ENCODE measurements around the gene TXNDC15.
"Not testable (repeated sequence)": the region's sequence is repeated elsewhere in the genome, so short reads cannot be mapped to it uniquely, and the experiment has no call there.

The TXNDC15 gene

DNA sequence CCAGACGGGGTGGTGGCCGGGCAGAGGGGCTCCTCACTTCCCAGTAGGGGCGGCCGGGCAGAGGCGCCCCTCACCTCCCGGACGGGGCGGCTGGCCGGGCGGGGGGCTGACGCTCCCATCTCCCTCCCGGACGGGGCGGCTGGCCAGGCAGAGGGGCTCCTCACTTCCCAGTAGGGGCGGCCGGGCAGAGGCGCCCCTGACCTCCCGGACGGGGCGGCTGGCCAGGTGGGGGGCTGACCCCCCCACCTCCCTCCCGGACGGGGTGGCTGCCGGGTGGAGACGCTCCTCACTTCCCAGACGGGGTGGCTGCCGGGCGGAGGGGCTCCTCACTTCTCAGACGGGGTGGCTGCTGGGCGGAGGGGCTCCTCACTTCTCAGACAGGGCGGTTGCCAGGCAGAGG lies 7.5 kb downstream of the TXNDC15 start:
- H2BK120ac ChIP-seq (ENCODE audit: low read depth, low read length); DNase-seq (ENCODE audit: low spot score); H3K4me1 ChIP-seq (ENCODE audit: control insufficient read depth in 2 of 2, insufficient read depth in 1 of 2, low read depth in 1 of 2, low read length in 2 of 2); H3K9me3 ChIP-seq (replicated peaks in 1 of 2; ENCODE audit: control insufficient read depth in 2 of 2, insufficient read depth in 1 of 2, low read depth in 1 of 2, low read length in 2 of 2); H2BK12ac ChIP-seq (ENCODE audit: low read length); H2BK15ac ChIP-seq (ENCODE audit: low read length); H3K27me3 ChIP-seq (ENCODE audit: control insufficient read depth in 3 of 3, insufficient read depth in 3 of 3, low read depth in 1 of 3, low read length in 3 of 3); H3K4me3 ChIP-seq (ENCODE audit: low read length in 2 of 2); H3K9ac ChIP-seq (ENCODE audit: low read depth, low read length, poor library complexity); H3K79me1 ChIP-seq (ENCODE audit: low read depth, low read length); H3K18ac ChIP-seq (ENCODE audit: low read length); H4K8ac ChIP-seq (ENCODE audit: low read depth, low read length); H3K36me3 ChIP-seq (replicated peaks in 1 of 2; ENCODE audit: control insufficient read depth in 2 of 2, insufficient read depth in 2 of 2, low read length in 2 of 2); H3K4me2 ChIP-seq (ENCODE audit: insufficient read depth, low read length, poor library complexity, severe bottlenecking); H3K4ac ChIP-seq (ENCODE audit: low read length); H4K91ac ChIP-seq (ENCODE audit: low read depth, low read length, poor library complexity); H2BK5ac ChIP-seq (ENCODE audit: low read length); H2AK5ac ChIP-seq (ENCODE audit: low read depth, low read length); H3K14ac ChIP-seq (ENCODE audit: low read length); H3K23ac ChIP-seq (ENCODE audit: low read depth, low read length, poor library complexity); H3K27ac ChIP-seq (replicated peaks; ENCODE audit: low read length); H2AFZ ChIP-seq (ENCODE audit: low read length): not testable (repeated sequence)
- no CpG with 5 or more reads among the region's 30 CpGs for WGBS, 2 donors (ENCODE audit: extremely low coverage in 2 of 2, insufficient read length in 2 of 2, insufficient replicate concordance in 1 of 2)

DNA sequence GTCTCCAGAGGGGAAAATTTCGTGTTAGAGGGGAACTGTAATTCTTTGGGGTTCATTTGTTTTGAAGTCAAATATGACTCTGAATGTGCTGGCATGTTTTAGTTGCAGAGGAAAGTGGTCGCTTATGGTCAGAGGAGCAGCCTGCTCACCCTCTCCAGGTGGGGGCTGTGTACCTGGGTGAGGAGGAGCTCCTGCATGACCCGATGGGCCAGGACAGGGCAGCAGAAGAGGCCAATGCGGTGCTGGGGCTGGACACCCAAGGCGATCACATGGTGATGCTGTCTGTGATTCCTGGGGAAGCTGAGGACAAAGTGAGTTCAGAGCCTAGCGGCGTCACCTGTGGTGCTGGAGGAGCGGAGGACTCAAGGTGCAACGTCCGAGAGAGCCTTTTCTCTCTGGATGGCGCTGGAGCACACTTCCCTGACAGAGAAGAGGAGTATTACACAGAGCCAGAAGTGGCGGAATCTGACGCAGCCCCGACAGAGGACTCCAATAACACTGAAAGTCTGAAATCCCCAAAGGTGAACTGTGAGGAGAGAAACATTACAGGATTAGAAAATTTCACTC lies 13.5 kb downstream of the TXNDC15 start:
- no peak overlapping the region for H3K27ac ChIP-seq (replicated peaks; ENCODE audit: low read length)
- H3K9ac ChIP-seq (ENCODE audit: low read depth, low read length, poor library complexity), result no peak overlapping the region
- H3K23ac ChIP-seq (ENCODE audit: low read depth, low read length, poor library complexity), result no peak overlapping the region
- H4K8ac ChIP-seq (ENCODE audit: low read depth, low read length), result no peak overlapping the region
- WGBS, 2 donors (ENCODE audit: extremely low coverage in 2 of 2, insufficient read length in 2 of 2, insufficient replicate concordance in 1 of 2), result no CpG with 5 or more reads among the region's 14 CpGs
- H3K27me3 ChIP-seq (ENCODE audit: control insufficient read depth in 3 of 3, insufficient read depth in 3 of 3, low read depth in 1 of 3, low read length in 3 of 3), result no peaks in the 10 kb centered on the region
- no peaks in the 10 kb centered on the region for H3K4me1 ChIP-seq (ENCODE audit: control insufficient read depth in 2 of 2, insufficient read depth in 1 of 2, low read depth in 1 of 2, low read length in 2 of 2)
- no peak overlapping the region for H4K91ac ChIP-seq (ENCODE audit: low read depth, low read length, poor library complexity)
- no peak overlapping the region for H2BK120ac ChIP-seq (ENCODE audit: low read depth, low read length)
- H2BK5ac ChIP-seq (ENCODE audit: low read length), result no peak overlapping the region
- no peak overlapping the region for H2BK12ac ChIP-seq (ENCODE audit: low read length)
- no peak overlapping the region for H2BK15ac ChIP-seq (ENCODE audit: low read length)
- no peak overlapping the region for H3K4me2 ChIP-seq (ENCODE audit: insufficient read depth, low read length, poor library complexity, severe bottlenecking)
- H3K36me3 ChIP-seq (replicated peaks in 1 of 2; ENCODE audit: control insufficient read depth in 2 of 2, insufficient read depth in 2 of 2, low read length in 2 of 2), result peaks cover 2 to 24% of the 10 kb centered on the region in 2 donors
- no peak overlapping the region for H3K18ac ChIP-seq (ENCODE audit: low read length)
- no peak overlapping the region for H3K4ac ChIP-seq (ENCODE audit: low read length)
- H3K4me3 ChIP-seq (ENCODE audit: low read length in 2 of 2), result peak overlapping the region in 1 of 2 donors; percentile 27
- H3K9me3 ChIP-seq (replicated peaks in 1 of 2; ENCODE audit: control insufficient read depth in 2 of 2, insufficient read depth in 1 of 2, low read depth in 1 of 2, low read length in 2 of 2), result peaks cover 0 to 10% of the 10 kb centered on the region in 2 donors
- H2AFZ ChIP-seq (ENCODE audit: low read length), result no peak overlapping the region
- no peak overlapping the region for H3K14ac ChIP-seq (ENCODE audit: low read length)
- peaks cover 2% of the 10 kb centered on the region for H3K79me1 ChIP-seq (ENCODE audit: low read depth, low read length)
- H2AK5ac ChIP-seq (ENCODE audit: low read depth, low read length), result no peak overlapping the region
- no peak for DNase-seq (ENCODE audit: low spot score)

DNA sequence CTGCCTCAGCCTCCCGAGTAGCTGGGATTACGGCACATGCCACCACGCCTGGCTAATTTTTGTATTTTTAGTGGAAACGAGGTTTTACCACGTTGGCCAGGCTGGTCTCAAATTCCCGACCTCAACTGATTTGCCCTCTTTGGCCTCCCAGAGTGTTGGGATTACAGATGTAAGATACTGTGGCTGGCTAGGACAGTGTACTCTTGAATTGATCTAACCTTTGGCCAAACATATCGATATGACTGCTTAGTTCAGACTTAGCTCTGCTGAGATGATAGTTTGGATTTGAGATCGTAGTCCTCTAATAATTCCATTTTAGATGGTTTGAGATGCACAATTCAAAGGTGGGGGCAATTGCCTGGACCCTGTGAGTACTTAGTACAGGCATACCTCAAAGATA lies 15.2 kb downstream of the TXNDC15 start:
- H2AK5ac ChIP-seq (ENCODE audit: low read depth, low read length), result no peak overlapping the region
- H3K27ac ChIP-seq (replicated peaks; ENCODE audit: low read length), result no peak overlapping the region
- H3K4ac ChIP-seq (ENCODE audit: low read length), result no peak overlapping the region
- H3K4me1 ChIP-seq (ENCODE audit: control insufficient read depth in 2 of 2, insufficient read depth in 1 of 2, low read depth in 1 of 2, low read length in 2 of 2), result peaks cover 0 to 3% of the 10 kb centered on the region in 2 donors
- WGBS, 2 donors (ENCODE audit: extremely low coverage in 2 of 2, insufficient read length in 2 of 2, insufficient replicate concordance in 1 of 2), result no CpG with 5 or more reads among the region's 8 CpGs
- H2BK5ac ChIP-seq (ENCODE audit: low read length), result no peak overlapping the region
- H3K18ac ChIP-seq (ENCODE audit: low read length), result no peak overlapping the region
- H2BK12ac ChIP-seq (ENCODE audit: low read length), result no peak overlapping the region
- H4K8ac ChIP-seq (ENCODE audit: low read depth, low read length), result no peak overlapping the region
- no peak overlapping the region for H3K4me3 ChIP-seq (ENCODE audit: low read length in 2 of 2)
- peaks cover 2% of the 10 kb centered on the region for H3K79me1 ChIP-seq (ENCODE audit: low read depth, low read length)
- no peak overlapping the region for H2BK15ac ChIP-seq (ENCODE audit: low read length)
- no peak overlapping the region for H4K91ac ChIP-seq (ENCODE audit: low read depth, low read length, poor library complexity)
- no peak overlapping the region for H3K14ac ChIP-seq (ENCODE audit: low read length)
- H2BK120ac ChIP-seq (ENCODE audit: low read depth, low read length), result no peak overlapping the region
- peaks cover 0 to 10% of the 10 kb centered on the region in 2 donors for H3K9me3 ChIP-seq (replicated peaks in 1 of 2; ENCODE audit: control insufficient read depth in 2 of 2, insufficient read depth in 1 of 2, low read depth in 1 of 2, low read length in 2 of 2)
- no peaks in the 10 kb centered on the region for H3K27me3 ChIP-seq (ENCODE audit: control insufficient read depth in 3 of 3, insufficient read depth in 3 of 3, low read depth in 1 of 3, low read length in 3 of 3)
- no peak overlapping the region for H3K9ac ChIP-seq (ENCODE audit: low read depth, low read length, poor library complexity)
- H3K36me3 ChIP-seq (replicated peaks in 1 of 2; ENCODE audit: control insufficient read depth in 2 of 2, insufficient read depth in 2 of 2, low read length in 2 of 2), result peaks cover 2 to 35% of the 10 kb centered on the region in 2 donors
- H3K23ac ChIP-seq (ENCODE audit: low read depth, low read length, poor library complexity), result no peak overlapping the region
- no peak for DNase-seq (ENCODE audit: low spot score)
- H3K4me2 ChIP-seq (ENCODE audit: insufficient read depth, low read length, poor library complexity, severe bottlenecking), result no peak overlapping the region
- no peak overlapping the region for H2AFZ ChIP-seq (ENCODE audit: low read length)

DNA sequence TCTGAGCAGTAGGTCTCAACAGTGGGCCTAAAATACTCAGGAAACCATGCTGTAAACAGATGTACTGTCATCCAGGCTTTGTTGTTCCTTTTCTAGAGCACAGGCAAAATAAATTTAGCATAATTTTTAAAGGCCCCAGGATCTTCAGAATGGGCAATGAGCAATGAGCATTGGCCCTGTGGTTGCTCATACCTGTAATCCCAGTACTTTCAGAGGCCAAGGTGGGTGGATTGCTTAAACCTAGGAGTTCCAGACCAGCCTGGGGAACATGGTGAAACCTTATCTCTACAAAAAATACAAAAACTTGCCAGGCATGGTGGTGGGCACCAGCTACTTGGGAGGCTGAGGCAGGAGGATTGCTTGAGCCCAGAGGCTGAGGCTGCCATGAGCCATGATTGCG lies 17.3 kb downstream of the TXNDC15 start:
- Histone ChIP-seq H3K4me1 (ENCODE audit: control insufficient read depth in 2 of 2, insufficient read depth in 1 of 2, low read depth in 1 of 2, low read length in 2 of 2) (peaks cover 0 to 3% of the 10 kb centered on the region in 2 donors), H3K14ac (ENCODE audit: low read length) (no peak overlapping the region), H2BK12ac (ENCODE audit: low read length) (no peak overlapping the region), H2AFZ (ENCODE audit: low read length) (no peak overlapping the region), H3K9ac (ENCODE audit: low read depth, low read length, poor library complexity) (no peak overlapping the region), H2BK120ac (ENCODE audit: low read depth, low read length) (no peak overlapping the region), H2BK15ac (ENCODE audit: low read length) (no peak overlapping the region), H2AK5ac (ENCODE audit: low read depth, low read length) (no peak overlapping the region), H4K91ac (ENCODE audit: low read depth, low read length, poor library complexity) (no peak overlapping the region), H3K4me2 (ENCODE audit: insufficient read depth, low read length, poor library complexity, severe bottlenecking) (no peak overlapping the region), H3K79me1 (ENCODE audit: low read depth, low read length) (peaks cover 2% of the 10 kb centered on the region), H2BK5ac (ENCODE audit: low read length) (no peak overlapping the region), H3K27ac (replicated peaks; ENCODE audit: low read length) (no peak overlapping the region), H3K27me3 (ENCODE audit: control insufficient read depth in 3 of 3, insufficient read depth in 3 of 3, low read depth in 1 of 3, low read length in 3 of 3) (no peaks in the 10 kb centered on the region), H4K8ac (ENCODE audit: low read depth, low read length) (no peak overlapping the region), H3K36me3 (replicated peaks in 1 of 2; ENCODE audit: control insufficient read depth in 2 of 2, insufficient read depth in 2 of 2, low read length in 2 of 2) (peaks cover 2 to 48% of the 10 kb centered on the region in 2 donors), H3K4ac (ENCODE audit: low read length) (no peak overlapping the region), H3K9me3 (replicated peaks in 1 of 2; ENCODE audit: control insufficient read depth in 2 of 2, insufficient read depth in 1 of 2, low read depth in 1 of 2, low read length in 2 of 2) (peaks cover 0 to 10% of the 10 kb centered on the region in 2 donors), H3K23ac (ENCODE audit: low read depth, low read length, poor library complexity) (no peak overlapping the region), H3K18ac (ENCODE audit: low read length) (no peak overlapping the region), H3K4me3 (ENCODE audit: low read length in 2 of 2) (no peak overlapping the region)
- DNase-seq (ENCODE audit: low spot score), result no peak
- WGBS, 2 donors (ENCODE audit: extremely low coverage in 2 of 2, insufficient read length in 2 of 2, insufficient replicate concordance in 1 of 2), result no CpG with 5 or more reads among the region's 1 CpG

Data from neuronal stem cell (in vitro differentiated cells).